Activated CD4-positive, alpha-beta T cell treated with anti-CD3 and anti-CD28 coated beads, Interleukin-2, amount 10 ng/mL, durations not matched to agents 24 days and 14 days (primary cell): ENCODE measurements around the gene SLC25A18. TPM values are rescaled to one million over a fixed set of nuclear protein-coding genes. Genes with fewer than 3 reads are reported as not detected.
"Not testable (repeated sequence)": the region's sequence is repeated elsewhere in the genome, so short reads cannot be mapped to it uniquely, and the experiment has no call there.

Experiments used
- DNase-seq: peaks from one replicate; pipeline ENCODE4 v3.0.0; 2022
- H3K27ac Mint-ChIP-seq: one replicate; pipeline ENCODE4 v1.8.0; 2022; ENCODE audit warnings: mild to moderate bottlenecking, mixed read lengths
- H3K27me3 Mint-ChIP-seq: one replicate; pipeline ENCODE4 v1.8.0; 2022; ENCODE audit warnings: mixed read lengths
- H3K36me3 Mint-ChIP-seq: one replicate; pipeline ENCODE4 v1.8.0; 2022; ENCODE audit warnings: low read depth, mild to moderate bottlenecking, mixed read lengths
- H3K4me1 Mint-ChIP-seq: one replicate; pipeline ENCODE4 v1.8.0; 2021; ENCODE audit warnings: mixed read lengths
- H3K4me3 Mint-ChIP-seq: one replicate; pipeline ENCODE4 v1.8.0; 2022; ENCODE audit warnings: mild to moderate bottlenecking, moderate library complexity, mixed read lengths
- H3K9me3 Mint-ChIP-seq: one replicate; pipeline ENCODE4 v1.8.0; 2021; ENCODE audit warnings: mixed read lengths
- intact Hi-C: fragments of 100-400 bp; cut with micrococcal nuclease; formaldehyde crosslinking; loops from one replicate; pipeline ENCODE4 v1.15.1; 2023
- total RNA-seq: library from RNA; stranded (reverse); gene quantifications from 2 replicates; pipeline ENCODE4 v1.2.3, GENCODE V29; 2022

Gene SLC25A18
- total RNA-seq, 1 donor from 2014 or later, result not detected

- H3K36me3 Mint-ChIP-seq, result no peaks in the 10 kb centered on the region
- DNase-seq, result no peak
- no peak overlapping the region for H3K4me3 Mint-ChIP-seq
- H3K27me3 Mint-ChIP-seq, result no peaks in the 10 kb centered on the region
- H3K27ac Mint-ChIP-seq, result no peak overlapping the region
- H3K9me3 Mint-ChIP-seq, result no peaks in the 10 kb centered on the region
- intact Hi-C loops, result no loop called here
- no peaks in the 10 kb centered on the region for H3K4me1 Mint-ChIP-seq
These were observed 13.6 kb upstream of the SLC25A18 start for GRCh38 chr22:17549655-17550054.

- Mint-ChIP-seq H3K4me1 (no peaks in the 10 kb centered on the region), H3K36me3 (no peaks in the 10 kb centered on the region), H3K27ac (no peak overlapping the region), H3K27me3 (no peaks in the 10 kb centered on the region), H3K9me3 (no peaks in the 10 kb centered on the region), H3K4me3 (no peak overlapping the region)
- DNase-seq, result no peak
- intact Hi-C loops, result no loop called here
These were observed 10.6 kb upstream of the SLC25A18 start for GRCh38 chr22:17552737-17553136.

DNA sequence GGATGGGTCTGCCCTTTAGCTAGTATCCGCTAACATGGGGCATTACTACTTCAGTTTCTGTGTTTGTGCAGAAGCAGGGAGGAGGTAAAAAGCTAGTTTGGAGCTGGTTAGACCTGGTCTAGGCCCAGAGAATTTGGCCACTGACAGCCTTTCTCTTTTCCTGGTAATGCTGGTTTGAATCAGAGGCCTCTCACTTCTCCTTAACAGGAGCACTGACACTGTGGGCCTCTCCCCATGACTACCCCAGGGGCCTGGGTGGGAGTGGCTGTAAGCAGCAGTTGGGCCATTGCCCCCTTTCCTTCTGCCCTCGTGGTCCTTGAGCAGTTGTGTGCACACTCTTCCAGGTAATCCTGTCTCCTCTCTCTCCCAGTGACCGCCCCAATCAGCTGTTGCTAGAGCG, 8.5 kb upstream of the SLC25A18 start:
- Mint-ChIP-seq H3K27ac (no peak overlapping the region), H3K36me3 (no peaks in the 10 kb centered on the region), H3K9me3 (no peaks in the 10 kb centered on the region), H3K4me1 (no peaks in the 10 kb centered on the region), H3K4me3 (no peak overlapping the region), H3K27me3 (no peaks in the 10 kb centered on the region)
- intact Hi-C loops, result no loop called here
- DNase-seq, result no peak

- Mint-ChIP-seq H3K9me3 (no peaks in the 10 kb centered on the region), H3K4me1 (no peaks in the 10 kb centered on the region), H3K4me3 (no peak overlapping the region), H3K36me3 (no peaks in the 10 kb centered on the region), H3K27me3 (peaks cover 2% of the 10 kb centered on the region), H3K27ac (no peak overlapping the region)
- no peak for DNase-seq
- intact Hi-C loops, result no loop called here
These were observed 4.1 kb upstream of the SLC25A18 start for GRCh38 chr22:17559188-17559587.

GRCh38 chr22:17563936-17564391, 666 bp downstream of the SLC25A18 start:
- DNase-seq, result no peak
- Mint-ChIP-seq H3K9me3 (no peaks in the 10 kb centered on the region), H3K27me3 (peaks cover 2% of the 10 kb centered on the region), H3K4me1 (no peaks in the 10 kb centered on the region), H3K36me3 (no peaks in the 10 kb centered on the region), H3K4me3 (no peak overlapping the region), H3K27ac (no peak overlapping the region)
- intact Hi-C loops, result no loop called here

GRCh38 chr22:17566016-17566687, 2.9 kb downstream of the SLC25A18 start:
- H3K4me1 Mint-ChIP-seq, H3K27me3 Mint-ChIP-seq, intact Hi-C loops, H3K27ac Mint-ChIP-seq, H3K9me3 Mint-ChIP-seq, H3K4me3 Mint-ChIP-seq, H3K36me3 Mint-ChIP-seq, DNase-seq: not testable (repeated sequence)

DNA sequence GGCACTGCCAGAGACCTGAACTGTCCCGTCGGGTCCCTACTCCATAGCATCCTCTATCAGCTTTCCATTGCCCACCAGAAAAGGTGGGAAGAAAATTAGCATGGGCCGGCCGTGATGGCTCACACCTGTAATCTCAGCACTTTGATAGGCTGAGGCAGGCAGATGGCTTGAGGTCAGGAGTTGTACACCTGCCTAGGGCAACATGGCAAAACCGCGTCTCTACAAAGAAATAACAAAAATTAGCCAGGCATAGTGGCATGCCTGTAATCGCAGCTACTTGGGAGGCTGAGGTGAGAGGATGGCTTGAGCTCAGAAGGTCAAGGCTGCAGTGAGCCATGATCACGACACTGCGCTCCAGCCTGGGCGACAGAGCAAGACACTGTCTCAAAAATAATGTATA, 3.5 kb downstream of the SLC25A18 start:
- no peak overlapping the region for H3K4me3 Mint-ChIP-seq
- DNase-seq, result no peak
- no peak overlapping the region for H3K27ac Mint-ChIP-seq
- intact Hi-C loops, result no loop called here
- H3K36me3 Mint-ChIP-seq, result no peaks in the 10 kb centered on the region
- H3K9me3 Mint-ChIP-seq, result no peaks in the 10 kb centered on the region
- peaks cover 2% of the 10 kb centered on the region for H3K27me3 Mint-ChIP-seq
- no peaks in the 10 kb centered on the region for H3K4me1 Mint-ChIP-seq

DNA sequence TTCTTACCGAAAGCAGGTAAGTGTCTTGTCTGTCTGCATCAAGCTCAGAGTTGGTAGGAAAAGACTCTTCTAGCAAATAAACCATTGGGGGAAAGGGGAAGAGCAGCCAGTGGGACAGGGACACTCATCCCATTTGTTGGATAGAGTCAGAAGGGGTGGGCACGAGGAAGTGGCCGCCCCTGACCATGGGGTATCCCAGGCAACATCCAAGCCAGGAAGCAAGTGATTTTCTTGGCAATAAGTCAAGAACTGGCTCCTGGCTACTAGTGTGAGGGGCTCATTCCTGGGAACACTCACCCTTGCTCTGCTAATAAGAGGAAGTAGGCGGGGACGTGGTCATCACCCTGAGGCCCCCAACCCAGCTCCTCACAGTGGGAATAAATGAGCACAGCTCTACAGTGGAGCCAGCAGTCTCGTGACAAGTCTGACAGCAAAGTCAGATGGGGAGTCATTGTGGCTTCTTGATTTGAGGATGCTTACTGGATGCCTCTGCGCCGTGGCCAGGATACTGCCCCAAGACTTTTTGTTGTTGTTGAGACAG, 6.7 kb downstream of the SLC25A18 start:
- Mint-ChIP-seq H3K4me1 (no peaks in the 10 kb centered on the region), H3K36me3 (no peaks in the 10 kb centered on the region), H3K27ac (no peak overlapping the region), H3K9me3 (no peaks in the 10 kb centered on the region), H3K27me3 (no peaks in the 10 kb centered on the region), H3K4me3 (no peak overlapping the region)
- intact Hi-C loops, result no loop called here
- no peak for DNase-seq

- Mint-ChIP-seq H3K4me1 (no peaks in the 10 kb centered on the region), H3K27ac (no peak overlapping the region), H3K4me3 (no peak overlapping the region), H3K27me3 (no peaks in the 10 kb centered on the region), H3K9me3 (no peaks in the 10 kb centered on the region), H3K36me3 (no peaks in the 10 kb centered on the region)
- no peak for DNase-seq
- intact Hi-C loops, result no loop called here
These were observed 7.7 kb downstream of the SLC25A18 start for GRCh38 chr22:17570851-17571631.

- H3K4me1 Mint-ChIP-seq, result no peaks in the 10 kb centered on the region
- intact Hi-C loops, result no loop called here
- no peak overlapping the region for H3K4me3 Mint-ChIP-seq
- DNase-seq, result no peak
- H3K27me3 Mint-ChIP-seq, result no peaks in the 10 kb centered on the region
- H3K9me3 Mint-ChIP-seq, result no peaks in the 10 kb centered on the region
- no peak overlapping the region for H3K27ac Mint-ChIP-seq
- no peaks in the 10 kb centered on the region for H3K36me3 Mint-ChIP-seq
These were observed 11.9 kb downstream of the SLC25A18 start for GRCh38 chr22:17575151-17575550.

DNA sequence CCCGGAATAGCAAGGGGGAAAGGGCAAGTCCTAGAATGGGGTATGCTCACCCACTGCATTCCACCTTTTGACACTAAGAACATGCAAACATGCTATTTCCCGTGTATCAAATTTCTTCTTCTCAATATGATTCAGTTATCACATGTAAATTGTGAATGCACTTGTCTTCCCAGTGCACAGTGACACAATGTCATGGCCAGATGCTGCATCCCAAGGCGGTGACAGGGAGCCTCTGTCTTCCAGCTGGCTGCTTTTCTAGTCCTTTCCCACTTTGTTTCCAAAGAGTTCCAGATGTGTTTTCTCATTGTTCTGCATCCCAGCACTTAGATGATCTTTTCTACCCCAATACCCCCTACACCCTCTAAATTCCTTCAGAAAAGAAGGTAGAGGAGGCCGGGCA, 12.4 kb downstream of the SLC25A18 start:
- Mint-ChIP-seq H3K9me3 (no peaks in the 10 kb centered on the region), H3K4me1 (no peaks in the 10 kb centered on the region), H3K36me3 (no peaks in the 10 kb centered on the region), H3K27me3 (no peaks in the 10 kb centered on the region), H3K4me3 (no peak overlapping the region), H3K27ac (no peak overlapping the region)
- intact Hi-C loops, result no loop called here
- DNase-seq, result no peak

- H3K4me1 Mint-ChIP-seq, result no peaks in the 10 kb centered on the region
- no peak overlapping the region for H3K27ac Mint-ChIP-seq
- no peaks in the 10 kb centered on the region for H3K27me3 Mint-ChIP-seq
- intact Hi-C loops, result no loop called here
- no peak for DNase-seq
- no peak overlapping the region for H3K4me3 Mint-ChIP-seq
- H3K36me3 Mint-ChIP-seq, result no peaks in the 10 kb centered on the region
- no peaks in the 10 kb centered on the region for H3K9me3 Mint-ChIP-seq
These were observed 13.2 kb downstream of the SLC25A18 start for GRCh38 chr22:17576470-17576869.

DNA sequence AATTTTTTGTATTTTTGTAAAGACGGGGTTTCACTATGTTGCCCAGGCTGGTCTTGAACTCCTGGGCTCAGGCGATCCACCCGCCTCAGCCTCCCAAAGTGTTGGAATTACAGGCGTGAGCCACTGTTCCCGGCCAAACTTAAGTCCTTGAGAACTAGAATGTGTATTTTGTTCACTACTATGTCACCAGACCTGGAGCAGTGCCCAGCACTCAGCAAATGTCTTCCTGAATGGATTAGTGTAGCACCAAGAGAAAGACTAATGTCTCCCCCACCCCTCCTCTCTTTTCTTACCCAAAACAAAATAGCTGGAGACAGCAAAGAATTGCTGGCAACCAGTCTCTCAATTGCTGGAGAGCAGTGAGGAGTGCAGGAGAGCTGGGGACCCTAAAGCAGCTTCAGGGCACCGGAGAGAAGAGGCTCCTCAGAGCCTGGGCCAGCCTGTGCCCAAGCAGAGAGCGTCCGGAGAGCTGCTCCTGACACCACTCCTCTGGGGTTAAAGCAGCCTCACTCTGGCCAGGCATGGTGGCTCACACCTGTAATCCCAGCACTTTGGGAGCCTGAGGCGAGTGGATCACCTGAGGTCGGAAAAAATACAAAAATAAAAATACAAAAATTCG, 14.9 kb downstream of the SLC25A18 start:
- intact Hi-C loops, result no loop called here
- no peaks in the 10 kb centered on the region for H3K9me3 Mint-ChIP-seq
- no peaks in the 10 kb centered on the region for H3K36me3 Mint-ChIP-seq
- H3K4me3 Mint-ChIP-seq, result no peak overlapping the region
- H3K27ac Mint-ChIP-seq, result no peak overlapping the region
- no peak for DNase-seq
- no peaks in the 10 kb centered on the region for H3K4me1 Mint-ChIP-seq
- H3K27me3 Mint-ChIP-seq, result no peaks in the 10 kb centered on the region

GRCh38 chr22:17579535-17579981, 16.3 kb downstream of the SLC25A18 start:
- no peaks in the 10 kb centered on the region for H3K9me3 Mint-ChIP-seq
- no peak overlapping the region for H3K27ac Mint-ChIP-seq
- intact Hi-C loops, result no loop called here
- no peaks in the 10 kb centered on the region for H3K27me3 Mint-ChIP-seq
- H3K36me3 Mint-ChIP-seq, result no peaks in the 10 kb centered on the region
- DNase-seq, result no peak
- H3K4me1 Mint-ChIP-seq, result no peaks in the 10 kb centered on the region
- H3K4me3 Mint-ChIP-seq, result no peak overlapping the region
